Measurements from ENCODE around the gene GOLGA6L26.
"Not testable (repeated sequence)": the region's sequence is repeated elsewhere in the genome, so short reads cannot be mapped to it uniquely, and the experiment has no call there.

GOLGA6L26 gene, protein sequence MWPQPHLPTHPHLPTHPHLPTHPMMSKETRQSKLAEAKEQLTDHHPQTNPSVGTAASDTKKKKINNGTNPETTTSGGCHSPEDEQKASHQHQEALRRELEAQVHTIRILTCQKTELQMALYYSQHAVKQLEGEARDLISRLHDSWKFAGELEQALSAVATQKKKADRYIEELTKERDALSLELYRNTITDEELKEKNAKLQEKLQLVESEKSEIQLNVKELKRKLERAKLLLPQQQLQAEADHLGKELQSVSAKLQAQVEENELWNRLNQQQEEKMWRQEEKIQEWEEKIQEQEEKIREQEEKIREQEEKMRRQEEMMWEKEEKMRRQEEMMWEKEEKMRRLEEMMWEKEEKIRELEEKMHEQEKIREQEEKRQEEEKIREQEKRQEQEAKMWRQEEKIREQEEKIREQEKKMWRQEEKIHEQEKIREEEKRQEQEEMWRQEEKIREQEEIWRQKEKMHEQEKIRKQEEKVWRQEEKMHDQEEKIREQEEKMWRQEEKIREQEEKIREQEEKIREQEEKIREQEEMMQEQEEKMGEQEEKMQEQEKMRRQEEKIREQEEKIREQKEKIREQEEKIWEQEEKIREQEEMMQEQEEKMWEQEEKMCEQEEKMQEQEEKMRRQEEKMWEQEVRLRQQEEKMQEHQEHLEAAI

GRCh38 chr15:23334096-23334495, at the start of gene GOLGA6L26:
Gene GOLGA6L26 (minus strand): TSS chr15:23334196. CDS start chr15:23334135, 61 bp downstream.
- not testable (repeated sequence) for DNase-seq (ENCODE audit: low spot score)

- not testable (repeated sequence) for DNase-seq (ENCODE audit: low spot score)
Observed at GRCh38 chr15:23381192-23381591, 47.2 kb upstream of the GOLGA6L26 start.

- not testable (repeated sequence) for DNase-seq (ENCODE audit: low spot score)
Observed at GRCh38 chr15:23380700-23381099, 46.7 kb upstream of the GOLGA6L26 start.

- not testable (repeated sequence) for DNase-seq (ENCODE audit: low spot score)
Observed at GRCh38 chr15:23378946-23379345, 45.0 kb upstream of the GOLGA6L26 start.

GRCh38 chr15:23374226-23374625, 40.2 kb upstream of the GOLGA6L26 start:
- not testable (repeated sequence) for DNase-seq (ENCODE audit: low spot score)

GRCh38 chr15:23372891-23373600, 39.0 kb upstream of the GOLGA6L26 start:
- DNase-seq (ENCODE audit: low spot score), result not testable (repeated sequence)

- no peak for DNase-seq (ENCODE audit: low spot score)
Observed at GRCh38 chr15:23372284-23372683, 38.3 kb upstream of the GOLGA6L26 start.

- DNase-seq (ENCODE audit: low spot score), result not testable (repeated sequence)
Observed at GRCh38 chr15:23371868-23372267, 37.9 kb upstream of the GOLGA6L26 start.

GRCh38 chr15:23371134-23371533, 37.1 kb upstream of the GOLGA6L26 start:
- not testable (repeated sequence) for DNase-seq (ENCODE audit: low spot score)

- DNase-seq (ENCODE audit: low spot score), result no peak
Observed at GRCh38 chr15:23370578-23370977, 36.6 kb upstream of the GOLGA6L26 start.

GRCh38 chr15:23364261-23364660, 30.3 kb upstream of the GOLGA6L26 start:
- not testable (repeated sequence) for DNase-seq (ENCODE audit: low spot score)

DNA sequence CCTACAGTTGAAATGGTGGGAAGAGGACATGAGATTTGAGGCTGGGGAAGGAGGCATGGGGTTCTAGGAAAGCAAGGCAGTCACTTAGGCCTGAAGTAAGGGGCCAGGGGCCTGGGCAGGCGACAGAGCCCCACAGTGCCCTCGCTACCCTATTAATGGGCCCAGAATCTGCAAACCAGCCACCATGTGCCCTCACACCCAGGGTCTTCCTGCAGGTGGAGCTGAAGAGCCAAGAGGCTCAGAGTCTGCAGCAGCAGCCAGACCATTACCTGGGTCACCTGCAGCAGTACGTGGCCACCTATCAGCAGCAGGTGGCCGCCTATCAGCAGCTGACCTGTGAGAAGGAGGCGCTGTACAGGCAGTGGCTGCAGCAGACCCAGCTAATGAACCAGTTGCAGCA, 28.6 kb upstream of the GOLGA6L26 start:
- DNase-seq (ENCODE audit: low spot score), result not testable (repeated sequence)

GRCh38 chr15:23354448-23354847, 20.5 kb upstream of the GOLGA6L26 start, which contains the start of gene GOLGA8S:
Gene GOLGA8S (plus strand): TSS chr15:23354748. CDS start chr15:23354810, 62 bp downstream.
- DNase-seq (ENCODE audit: low spot score), result not testable (repeated sequence)

GRCh38 chr15:23311233-23311632, 22.8 kb downstream of the GOLGA6L26 start:
- not testable (repeated sequence) for DNase-seq (ENCODE audit: low spot score)

- DNase-seq (ENCODE audit: low spot score), result not testable (repeated sequence)
Observed at GRCh38 chr15:23305921-23306320, 28.1 kb downstream of the GOLGA6L26 start.

- peak; percentile 12 for DNase-seq (ENCODE audit: low spot score)
Observed at GRCh38 chr15:23304805-23305204, 29.2 kb downstream of the GOLGA6L26 start.

DNA sequence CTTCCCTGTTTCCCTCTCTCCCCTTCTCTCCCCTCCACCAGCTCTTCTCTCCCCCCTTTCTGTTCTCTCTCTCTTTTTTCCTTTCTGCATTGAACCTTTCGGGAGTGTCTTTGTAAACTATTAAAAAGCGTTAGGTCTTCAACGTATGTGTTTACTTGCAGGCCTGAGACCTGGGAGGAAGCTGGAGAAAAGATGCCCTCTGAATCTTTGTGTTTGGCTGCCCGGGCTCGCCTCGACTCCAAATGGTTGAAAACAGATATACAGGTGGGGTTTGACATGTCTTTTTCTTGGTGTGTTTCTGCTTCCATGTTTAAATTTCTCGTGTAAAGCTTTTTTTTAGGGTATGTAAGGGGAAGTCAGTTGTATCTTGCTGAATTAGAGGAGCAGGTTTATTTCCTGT, 29.7 kb downstream of the GOLGA6L26 start:
- not testable (repeated sequence) for DNase-seq (ENCODE audit: low spot score)

- DNase-seq (ENCODE audit: low spot score), result peak; percentile 13
Observed at GRCh38 chr15:23303654-23304053, 30.3 kb downstream of the GOLGA6L26 start.

GRCh38 chr15:23303246-23303645, 30.8 kb downstream of the GOLGA6L26 start:
- not testable (repeated sequence) for DNase-seq (ENCODE audit: low spot score)
